GM03348 (cell line): Measurements from ENCODE around the gene TSPAN31.
"Not testable (repeated sequence)": the region's sequence is repeated elsewhere in the genome, so short reads cannot be mapped to it uniquely, and the experiment has no call there.

Experiments used
- DNase-seq: peaks from one replicate; pipeline ENCODE4 v3.0.0; 2012; ENCODE audit warnings: low spot score

TSPAN31 gene

DNA sequence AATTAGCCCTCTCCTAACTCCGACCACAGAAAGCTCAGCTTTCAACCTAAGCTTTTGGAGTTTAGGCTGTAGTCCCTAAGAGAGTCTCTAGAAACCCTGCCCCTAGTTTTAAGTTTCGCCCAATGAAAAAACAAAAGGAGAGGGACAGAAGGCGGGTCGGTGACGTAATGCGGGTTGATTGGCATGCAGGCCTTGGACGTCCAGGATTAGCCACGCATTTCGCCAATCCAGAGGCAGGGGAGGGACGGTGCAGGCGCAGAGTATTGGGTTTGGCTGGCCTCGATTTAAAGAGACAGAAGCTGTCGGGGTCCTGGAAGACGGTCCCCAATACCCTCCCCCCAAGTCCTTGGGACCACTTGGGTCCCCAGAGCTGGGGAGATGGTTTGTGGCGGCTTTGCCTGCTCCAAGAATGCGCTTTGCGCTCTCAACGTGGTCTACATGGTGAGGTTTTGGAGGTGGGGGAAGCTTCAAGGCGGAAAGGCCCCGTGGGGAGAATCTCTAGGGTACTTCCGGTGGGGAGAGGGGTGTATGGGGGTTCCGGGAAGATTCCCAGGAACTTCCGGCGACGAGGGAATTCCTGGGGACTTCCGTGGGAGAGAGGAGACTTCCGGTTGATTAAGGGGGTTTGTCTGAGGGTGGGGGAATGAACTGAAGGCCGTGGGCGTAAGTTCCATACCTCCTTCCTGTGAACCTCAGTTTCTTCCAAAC, at the start of gene TSPAN31:
TSPAN31 (plus strand) TSS at position 263 of the 708 bp plus-strand sequence; CDS start at position 379, 116 bp downstream.
- peak; percentile 95 for DNase-seq

GRCh38 chr12:57695770-57696432, 48.9 kb upstream of the TSPAN31 start:
- no peak for DNase-seq

GRCh38 chr12:57697076-57697475, 47.8 kb upstream of the TSPAN31 start:
- no peak for DNase-seq

GRCh38 chr12:57698414-57698813, 46.4 kb upstream of the TSPAN31 start:
- no peak for DNase-seq

GRCh38 chr12:57700317-57700716, 44.5 kb upstream of the TSPAN31 start:
- DNase-seq: no peak

GRCh38 chr12:57707250-57707649, 37.6 kb upstream of the TSPAN31 start:
- no peak for DNase-seq

GRCh38 chr12:57708296-57708695, 36.5 kb upstream of the TSPAN31 start:
- no peak for DNase-seq

DNA sequence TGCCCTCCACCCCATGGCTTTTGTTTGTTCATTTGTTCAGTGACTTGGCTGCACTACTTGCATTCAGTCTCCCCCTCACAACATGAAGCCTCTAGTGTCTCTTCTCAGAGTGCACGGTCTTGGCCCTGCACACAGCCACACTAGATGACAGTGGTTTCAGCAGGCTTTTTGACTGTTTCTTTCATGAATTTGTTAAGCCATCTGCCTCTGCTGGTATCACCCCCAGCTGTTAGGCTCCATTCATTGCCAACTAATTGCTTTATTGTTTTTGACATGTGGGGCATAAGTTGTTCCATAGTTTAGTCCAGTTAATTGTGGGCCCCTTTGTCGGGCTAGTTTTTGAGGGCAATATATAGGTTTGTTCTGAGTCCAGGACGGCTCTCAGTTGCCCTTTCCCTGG, 32.1 kb upstream of the TSPAN31 start:
- DNase-seq: no peak

DNA sequence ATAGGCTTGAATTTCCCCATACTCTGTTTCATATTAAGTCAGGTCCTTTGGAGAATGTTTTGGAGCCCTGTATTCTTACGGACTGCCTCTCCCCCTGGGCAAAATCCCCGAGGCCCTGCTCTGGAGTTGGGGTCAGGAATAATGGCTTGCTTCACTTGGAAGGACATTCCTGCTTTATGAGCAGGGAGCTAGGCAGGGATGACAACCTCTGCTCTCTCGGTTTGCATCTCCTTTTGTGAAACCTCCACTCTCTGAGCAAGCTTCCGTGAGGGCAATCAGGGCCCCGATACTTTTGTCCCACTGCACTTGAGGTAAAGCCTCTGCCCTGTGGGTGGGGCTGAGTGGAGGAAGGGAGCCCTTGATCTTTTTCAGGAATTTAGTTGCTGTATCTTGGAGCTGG, 31.6 kb upstream of the TSPAN31 start:
- no peak for DNase-seq

GRCh38 chr12:57715036-57715748, 29.6 kb upstream of the TSPAN31 start:
- DNase-seq: not testable (repeated sequence)

GRCh38 chr12:57715786-57716185, 29.1 kb upstream of the TSPAN31 start:
- no peak for DNase-seq

GRCh38 chr12:57716305-57716704, 28.5 kb upstream of the TSPAN31 start:
- DNase-seq: no peak

DNA sequence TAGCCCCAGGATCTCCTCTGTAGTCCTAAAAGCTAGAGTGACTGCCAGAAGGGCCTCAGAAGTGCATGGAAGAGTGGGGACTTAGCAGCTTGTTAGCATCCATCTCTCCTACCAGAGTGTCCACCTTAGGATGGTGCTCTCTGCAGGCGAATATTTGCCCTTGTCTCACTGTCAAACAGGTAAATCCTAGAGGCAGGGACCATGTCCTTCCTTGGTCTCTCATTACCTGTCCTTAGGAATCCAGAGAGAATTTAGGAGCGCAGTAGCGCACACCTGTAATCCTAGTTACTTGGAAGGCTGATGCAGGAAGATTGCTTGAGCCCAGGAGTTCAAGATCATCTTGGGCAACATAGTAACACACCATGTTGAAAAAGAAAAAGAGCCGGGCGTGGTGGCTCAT, 27.7 kb upstream of the TSPAN31 start:
- DNase-seq: no peak

- DNase-seq: no peak
Measured at GRCh38 chr12:57717846-57718640, 26.8 kb upstream of the TSPAN31 start.

DNA sequence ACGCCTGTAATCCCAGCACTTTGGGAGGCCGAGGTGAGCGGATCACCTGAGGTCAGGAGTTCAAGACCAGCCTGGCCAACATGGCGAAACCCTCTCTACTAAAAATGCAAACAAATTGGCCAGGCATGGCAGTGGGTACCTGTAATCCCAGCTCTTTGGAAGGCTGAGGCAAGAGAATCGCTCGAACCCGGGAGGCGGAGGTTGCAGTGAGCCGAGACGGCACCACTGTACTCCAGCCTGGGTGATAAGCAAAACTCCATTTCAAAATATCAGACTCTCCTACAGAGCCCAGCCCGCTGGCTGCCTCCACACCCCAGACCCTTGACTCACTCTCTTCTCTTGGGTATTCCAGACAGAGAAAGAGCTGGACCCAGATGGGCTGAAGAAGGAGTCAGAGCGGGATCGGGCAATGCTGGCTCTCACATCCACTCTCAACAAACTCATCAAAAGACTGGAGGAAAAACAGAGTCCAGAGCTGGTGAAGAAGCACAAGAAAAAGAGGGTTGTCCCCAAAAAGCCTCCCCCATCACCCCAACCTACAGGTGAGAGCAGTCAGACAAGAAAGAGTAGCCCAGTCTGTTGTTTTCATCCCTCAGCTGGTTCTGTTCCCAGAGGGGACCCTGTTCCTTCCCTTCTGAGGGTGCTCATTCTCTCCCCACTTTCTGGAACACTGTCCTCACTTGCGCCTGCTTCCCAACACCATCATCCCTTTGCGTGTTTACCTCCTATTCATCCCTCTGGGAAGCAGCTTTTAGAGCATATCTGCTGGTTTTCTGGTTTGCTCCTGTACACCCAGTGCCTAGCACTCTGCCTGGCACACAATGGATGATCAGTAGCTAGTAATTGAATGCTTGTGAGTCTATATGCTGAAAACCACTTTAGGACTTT, 26.0 kb upstream of the TSPAN31 start:
- DNase-seq: no peak

GRCh38 chr12:57719777-57720605, 24.8 kb upstream of the TSPAN31 start:
- DNase-seq: no peak

GRCh38 chr12:57720606-57721595, 23.9 kb upstream of the TSPAN31 start:
- no peak for DNase-seq

DNA sequence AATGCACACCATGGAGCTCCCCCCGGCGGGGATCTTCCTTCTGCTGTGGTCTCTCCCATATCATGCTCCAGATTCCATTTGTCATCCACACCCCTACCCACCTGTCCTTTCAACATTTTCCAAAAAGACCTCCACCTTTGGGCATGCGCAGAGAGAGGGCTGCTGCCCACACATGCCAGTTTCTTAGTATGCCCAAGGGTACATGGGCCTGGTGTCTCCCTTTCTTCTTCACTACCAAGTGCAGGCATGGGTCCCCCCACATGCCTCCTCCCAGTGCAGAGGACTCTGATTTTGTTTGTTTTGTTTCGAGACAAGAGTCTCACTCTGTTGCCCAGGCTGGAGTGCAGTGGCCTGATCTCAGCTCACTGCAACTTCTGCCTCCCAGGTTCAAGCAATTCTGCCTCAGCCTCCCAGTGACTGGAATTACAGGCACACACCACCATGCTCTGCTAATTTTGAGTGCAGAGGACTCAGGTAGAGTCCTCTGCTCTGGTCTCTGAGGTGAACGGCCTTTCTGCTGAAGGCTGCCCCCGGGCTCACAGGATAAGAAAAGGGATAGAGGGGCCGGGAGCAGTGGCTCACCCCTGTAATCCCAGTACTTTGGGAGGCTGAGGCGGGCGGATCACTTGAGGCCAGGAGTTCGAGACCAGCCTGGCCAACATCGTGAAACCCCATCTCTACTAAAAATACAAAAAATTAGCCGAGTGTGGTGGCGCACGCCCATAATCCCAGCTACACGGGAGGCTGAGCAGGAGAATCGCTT, 22.8 kb upstream of the TSPAN31 start:
- DNase-seq: not testable (repeated sequence)
